Bronchial epithelial cell (primary cell): ENCODE measurements around the gene EMID1. TPM values are rescaled to one million over a fixed set of nuclear protein-coding genes. Genes with fewer than 3 reads are reported as not detected.

ENCODE experiments used
- DNase-seq: peaks from one replicate; pipeline ENCODE4 v3.0.0-alpha.2; 2010; ENCODE audit warnings: low read depth
- FAIRE-seq: peaks from 2 replicates; lab custom pipeline; 2011; peaks lifted over from hg19 to GRCh38; lab: Jason Lieb, UNC
- H3K27me3 ChIP-seq: 2 replicates; pipeline ENCODE4 v1.5.1; 2011; ENCODE audit warnings: low read length; ENCODE audit not compliant: control insufficient read depth, insufficient read depth
- H3K36me3 ChIP-seq: 2 replicates; pipeline ENCODE4 v1.5.1; 2011; ENCODE audit warnings: low read length; ENCODE audit not compliant: control insufficient read depth, insufficient read depth
- H3K4me3 ChIP-seq: 2 replicates; pipeline ENCODE4 v1.5.1; 2011; ENCODE audit warnings: mild to moderate bottlenecking, low read depth, low read length, control low read depth
- CTCF ChIP-seq: IDR thresholded peaks from 2 replicates; pipeline ENCODE4 v1.5.1; 2011; ENCODE audit warnings: mild to moderate bottlenecking, moderate library complexity, low read length, control low read depth, inconsistent platforms; ENCODE audit not compliant: insufficient read depth, severe bottlenecking
- total RNA-seq: library from RNA; depleted of rRNA; stranded (reverse); fragments of >200 nt; gene quantifications from 2 replicates; pipeline ENCODE4 v1.2.1, GENCODE V29; 2014

The EMID1 gene
- total RNA-seq, 1 donor from 2014 or later, result not detected

DNA sequence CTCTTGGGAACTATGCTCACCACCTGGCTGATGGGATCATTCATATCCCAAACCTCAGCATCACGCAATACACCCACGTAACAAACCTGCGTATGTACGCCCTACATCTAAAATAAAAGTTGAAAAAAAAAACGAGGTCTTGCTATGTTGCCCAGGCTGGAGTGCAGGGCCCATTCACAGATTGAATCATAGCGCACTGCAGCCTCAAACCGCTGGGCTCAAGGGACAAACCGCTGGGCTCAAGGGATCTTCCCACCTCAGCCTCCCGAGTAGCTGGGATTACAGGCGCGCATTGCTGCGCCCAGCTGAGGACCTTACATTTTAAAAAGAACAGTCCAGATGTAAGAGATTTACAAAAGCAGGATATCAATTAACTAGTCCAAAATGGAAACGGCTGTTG lies 41.9 kb upstream of the EMID1 start:
- H3K36me3 ChIP-seq, result no peaks in the 10 kb centered on the region
- H3K27me3 ChIP-seq, result no peaks in the 10 kb centered on the region
- TF ChIP-seq CTCF, result no peak
- no peak for FAIRE-seq
- no peak overlapping the region for H3K4me3 ChIP-seq
- DNase-seq, result no peak

GRCh38 chr22:29165321-29166060 lies 40.2 kb upstream of the EMID1 start:
- no peak for TF ChIP-seq CTCF
- H3K27me3 ChIP-seq, result no peaks in the 10 kb centered on the region
- no peaks in the 10 kb centered on the region for H3K36me3 ChIP-seq
- FAIRE-seq, result no peak
- no peak for DNase-seq
- no peak overlapping the region for H3K4me3 ChIP-seq

DNA sequence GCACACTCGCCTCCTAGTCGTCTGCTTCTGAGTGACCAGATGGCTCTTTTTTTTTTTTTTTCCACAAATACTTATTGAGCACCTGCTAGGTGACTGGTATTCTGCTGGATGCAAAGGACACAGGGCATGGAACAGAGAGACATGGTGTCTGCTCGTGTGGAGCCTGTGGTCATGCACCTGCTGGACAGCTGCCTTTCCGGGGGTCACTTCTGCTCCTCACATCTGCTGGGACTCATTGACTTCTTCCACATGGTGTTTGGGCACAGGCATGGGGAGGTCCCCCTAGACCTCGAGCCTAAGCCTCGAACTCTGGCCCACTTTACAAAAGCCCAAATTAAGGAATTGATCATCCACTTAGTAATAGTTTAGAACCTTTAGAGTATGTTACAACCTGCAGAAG lies 39.5 kb upstream of the EMID1 start:
- Histone ChIP-seq H3K4me3 (no peak overlapping the region), H3K27me3 (no peaks in the 10 kb centered on the region), H3K36me3 (no peaks in the 10 kb centered on the region)
- DNase-seq (no peak), FAIRE-seq (no peak)
- TF ChIP-seq CTCF, result no peak

- FAIRE-seq (no peak), DNase-seq (no peak)
- no peaks in the 10 kb centered on the region for H3K27me3 ChIP-seq
- H3K36me3 ChIP-seq, result no peaks in the 10 kb centered on the region
- no peak for TF ChIP-seq CTCF
- H3K4me3 ChIP-seq, result no peak overlapping the region
These were observed 38.4 kb upstream of the EMID1 start for GRCh38 chr22:29167032-29167911.

GRCh38 chr22:29171721-29172120 lies 34.0 kb upstream of the EMID1 start:
- no peak for TF ChIP-seq CTCF
- Histone ChIP-seq H3K4me3 (no peak overlapping the region), H3K27me3 (no peaks in the 10 kb centered on the region), H3K36me3 (no peaks in the 10 kb centered on the region)
- DNase-seq, result no peak
- FAIRE-seq, result no peak
